MCF 10A (cell line): Measurements from ENCODE around the gene TRIM44. TPM values are rescaled to one million over a fixed set of nuclear protein-coding genes. Genes with fewer than 3 reads are reported as not detected.
A peak's percentile ranks its signal among the peaks of the same experiment; 100 is the strongest.

ENCODE experiments used
- BruUV-seq: library from RNA; stranded (reverse); fragments of 400-500 nt; replicated peaks from 2 replicates; lab custom pipeline; 2021; lab: Mats Ljungman, UMichigan
- CTCF ChIA-PET: fragments of 300-600 bp; sonication (Branson Sonifier 250); formaldehyde crosslinking; extraction: SDS; loops from one replicate; lab custom pipeline; 2021; ENCODE audit warnings: antibody characterized with exemption, inconsistent platforms; lab: Yijun Ruan, JAX
- POLR2A ChIA-PET: fragments of 300-600, 350-650 bp; sonication (Branson Sonifier 250); formaldehyde crosslinking; extraction: SDS; loops from one replicate; lab custom pipeline; 2020; ENCODE audit warnings: antibody characterized with exemption, inconsistent platforms; lab: Yijun Ruan, JAX
- DNase-seq: peaks from one replicate; pipeline ENCODE4 v3.0.0-alpha.2; 2018; ENCODE audit not compliant: unreplicated experiment
- H3K27ac Mint-ChIP-seq: one replicate; pipeline ENCODE4 v1.8.0; 2022; ENCODE audit warnings: mild to moderate bottlenecking, low read depth, mixed read lengths; ENCODE audit not compliant: unreplicated experiment
- H3K27me3 Mint-ChIP-seq: one replicate; pipeline ENCODE4 v1.8.0; 2022; ENCODE audit warnings: mixed read lengths; ENCODE audit not compliant: insufficient read depth, unreplicated experiment
- H3K36me3 Mint-ChIP-seq: one replicate; pipeline ENCODE4 v1.8.0; 2022; ENCODE audit warnings: mild to moderate bottlenecking, moderate library complexity, mixed read lengths; ENCODE audit not compliant: insufficient read depth, unreplicated experiment
- H3K4me1 Mint-ChIP-seq: one replicate; pipeline ENCODE4 v1.8.0; 2022; ENCODE audit warnings: mixed read lengths; ENCODE audit not compliant: insufficient read depth, unreplicated experiment
- H3K4me3 Mint-ChIP-seq: one replicate; pipeline ENCODE4 v1.8.0; 2022; ENCODE audit warnings: mild to moderate bottlenecking, moderate library complexity, mixed read lengths; ENCODE audit not compliant: unreplicated experiment
- H3K9me3 Mint-ChIP-seq: one replicate; pipeline ENCODE4 v1.8.0; 2022; ENCODE audit warnings: mixed read lengths; ENCODE audit not compliant: unreplicated experiment
- intact Hi-C: fragments of 100-400 bp; cut with micrococcal nuclease; formaldehyde crosslinking; loops from 2 replicates; pipeline ENCODE4 v1.14.1; 2022
- total RNA-seq: library from RNA; stranded (reverse); gene quantifications from 2 replicates; pipeline ENCODE4 v1.2.3, GENCODE V29; 2022
- TF ChIP-seq, protein P1 (sequence below): fragments of 200-600 bp; IDR thresholded peaks from one replicate; pipeline ENCODE4 v1.8.0; 2022; ENCODE audit warnings: antibody characterized with exemption, mild to moderate bottlenecking; ENCODE audit not compliant: unreplicated experiment

The TRIM44 gene
- total RNA-seq, 1 experiment from 2014 or later, result 103 TPM

DNA sequence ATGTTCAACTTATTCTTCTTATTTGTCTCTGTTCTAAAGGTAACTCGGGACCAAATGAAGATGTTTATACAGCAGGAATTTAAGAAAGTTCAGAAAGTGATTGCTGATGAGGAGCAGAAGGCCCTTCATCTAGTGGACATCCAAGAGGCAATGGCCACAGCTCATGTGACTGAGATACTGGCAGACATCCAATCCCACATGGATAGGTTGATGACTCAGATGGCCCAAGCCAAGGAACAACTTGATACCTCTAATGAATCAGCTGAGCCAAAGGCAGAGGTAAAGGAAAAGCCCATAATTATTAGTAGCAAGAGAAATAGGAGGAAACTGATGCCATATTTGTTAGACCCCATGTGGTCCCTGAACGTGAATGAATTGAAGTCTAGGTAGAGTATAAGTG, 63.3 kb downstream of the TRIM44 start:
- Mint-ChIP-seq H3K27me3 (no peaks in the 10 kb centered on the region), H3K9me3 (peaks cover 15% of the 10 kb centered on the region), H3K4me1 (peaks cover 8% of the 10 kb centered on the region), H3K36me3 (peaks cover 43% of the 10 kb centered on the region), H3K4me3 (no peak overlapping the region), H3K27ac (no peak overlapping the region)
- TF ChIP-seq, protein P1, sequence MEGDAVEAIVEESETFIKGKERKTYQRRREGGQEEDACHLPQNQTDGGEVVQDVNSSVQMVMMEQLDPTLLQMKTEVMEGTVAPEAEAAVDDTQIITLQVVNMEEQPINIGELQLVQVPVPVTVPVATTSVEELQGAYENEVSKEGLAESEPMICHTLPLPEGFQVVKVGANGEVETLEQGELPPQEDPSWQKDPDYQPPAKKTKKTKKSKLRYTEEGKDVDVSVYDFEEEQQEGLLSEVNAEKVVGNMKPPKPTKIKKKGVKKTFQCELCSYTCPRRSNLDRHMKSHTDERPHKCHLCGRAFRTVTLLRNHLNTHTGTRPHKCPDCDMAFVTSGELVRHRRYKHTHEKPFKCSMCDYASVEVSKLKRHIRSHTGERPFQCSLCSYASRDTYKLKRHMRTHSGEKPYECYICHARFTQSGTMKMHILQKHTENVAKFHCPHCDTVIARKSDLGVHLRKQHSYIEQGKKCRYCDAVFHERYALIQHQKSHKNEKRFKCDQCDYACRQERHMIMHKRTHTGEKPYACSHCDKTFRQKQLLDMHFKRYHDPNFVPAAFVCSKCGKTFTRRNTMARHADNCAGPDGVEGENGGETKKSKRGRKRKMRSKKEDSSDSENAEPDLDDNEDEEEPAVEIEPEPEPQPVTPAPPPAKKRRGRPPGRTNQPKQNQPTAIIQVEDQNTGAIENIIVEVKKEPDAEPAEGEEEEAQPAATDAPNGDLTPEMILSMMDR, result no peak
- CTCF ChIA-PET, result no interaction called here
- intact Hi-C loops, result no loop called here
- POLR2A ChIA-PET, result no interaction called here
- DNase-seq, result peak; percentile 81
- BruUV-seq, result no TSS peak

DNA sequence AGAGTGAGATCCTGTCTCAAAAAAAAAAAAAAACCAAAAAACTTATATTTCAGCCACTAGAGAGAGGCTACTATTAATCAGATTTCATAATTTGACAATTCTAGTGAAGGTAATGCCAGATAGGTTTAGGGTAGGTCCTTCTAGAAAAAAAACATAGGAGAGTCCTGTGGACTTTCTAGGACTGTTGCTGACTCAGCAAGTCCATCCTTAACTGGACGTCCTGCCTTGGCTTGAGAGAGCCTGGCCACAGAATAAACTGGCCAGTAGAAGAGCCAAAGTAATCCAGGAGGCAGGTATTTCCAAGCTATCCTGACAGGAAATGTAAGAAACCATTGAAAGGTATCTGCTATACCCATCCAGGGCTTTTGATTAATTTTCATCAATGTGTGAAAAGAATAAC, 64.6 kb downstream of the TRIM44 start:
- TF ChIP-seq, protein P1, result no peak
- no peak for DNase-seq
- peaks cover 47% of the 10 kb centered on the region for H3K36me3 Mint-ChIP-seq
- no TSS peak for BruUV-seq
- no peak overlapping the region for H3K4me3 Mint-ChIP-seq
- intact Hi-C loops, result no loop called here
- CTCF ChIA-PET, result interaction anchor here (0.6 to 0.9 kb wide), 3 partner anchors 18 to 241 kb away, joined by 3 to 7 read pairs (median 3); no protein-coding TSS in a partner anchor
- H3K27ac Mint-ChIP-seq, result no peak overlapping the region
- peaks cover 15% of the 10 kb centered on the region for H3K9me3 Mint-ChIP-seq
- POLR2A ChIA-PET, result interaction anchor here (0.6 to 0.7 kb wide), 2 partner anchors 166 to 458 kb away, joined by 3 to 5 read pairs; no protein-coding TSS in a partner anchor
- peaks cover 8% of the 10 kb centered on the region for H3K4me1 Mint-ChIP-seq
- H3K27me3 Mint-ChIP-seq, result no peaks in the 10 kb centered on the region

DNA sequence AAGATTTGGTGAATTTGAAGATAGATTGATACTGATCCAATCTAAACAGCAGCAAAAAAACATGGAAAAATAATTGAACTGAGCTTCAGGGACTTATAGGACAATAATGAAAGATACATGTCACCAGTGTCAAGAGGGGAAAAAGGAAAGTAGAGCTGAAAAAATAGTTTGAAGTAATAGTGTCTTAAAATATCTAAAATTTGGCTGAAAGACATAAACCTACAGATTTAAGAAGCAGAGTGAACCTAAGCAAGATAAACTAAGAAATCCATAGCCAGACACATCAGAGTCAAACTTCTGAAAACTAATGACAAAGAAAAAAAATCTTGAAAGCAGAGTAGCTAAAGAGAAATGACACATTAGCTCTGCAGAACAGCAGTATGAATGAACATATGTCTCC, 67.7 kb downstream of the TRIM44 start:
- no peak for DNase-seq
- Mint-ChIP-seq H3K4me3 (no peak overlapping the region), H3K9me3 (peaks cover 23% of the 10 kb centered on the region), H3K27me3 (no peaks in the 10 kb centered on the region), H3K27ac (no peak overlapping the region), H3K4me1 (peaks cover 8% of the 10 kb centered on the region), H3K36me3 (peaks cover 56% of the 10 kb centered on the region)
- TF ChIP-seq, protein P1, result no peak
- no TSS peak for BruUV-seq
- ChIA-PET POLR2A (no interaction called here), CTCF (interaction anchor here (0.6 to 0.7 kb wide), 3 partner anchors 429 to 677 kb away, joined by 3 to 4 read pairs (median 3); no protein-coding TSS in a partner anchor)
- intact Hi-C loops, result no loop called here

DNA sequence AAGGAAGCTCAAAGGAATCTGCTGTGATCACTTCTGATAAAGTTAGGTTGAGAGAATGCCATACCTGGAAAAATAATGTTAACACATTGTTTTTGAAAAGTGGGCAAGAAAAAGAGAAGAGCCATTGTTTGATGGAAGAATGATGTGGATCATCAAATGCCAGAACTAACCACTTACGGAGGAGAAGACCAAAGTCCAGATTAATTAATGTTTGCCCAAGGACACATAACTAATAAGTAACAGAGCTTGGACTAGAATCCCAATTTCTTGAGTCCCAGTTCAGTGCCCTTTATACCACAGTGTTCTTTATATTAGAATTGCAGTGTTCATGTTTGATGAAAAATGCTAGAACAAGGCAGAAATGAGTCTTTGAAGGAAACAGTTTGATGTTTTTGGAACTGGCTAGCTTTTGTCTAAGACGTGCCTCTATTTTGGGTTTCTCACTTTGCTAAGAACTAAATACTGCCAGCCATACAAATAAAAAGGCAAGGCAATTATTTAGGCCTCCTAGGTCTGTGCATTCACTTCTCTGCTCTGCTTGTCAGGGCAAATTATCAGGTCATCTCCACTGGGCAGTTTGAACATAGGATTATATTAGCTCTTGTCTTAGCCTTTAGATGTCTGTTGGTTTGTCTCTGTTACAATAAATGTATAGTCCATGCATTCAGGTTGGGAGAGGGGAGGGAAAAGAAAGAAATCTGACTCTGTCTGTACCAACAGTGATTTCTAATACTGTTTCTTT, 72.3 kb downstream of the TRIM44 start:
- intact Hi-C loops, result no loop called here

More for the DNA sequence above, 72.3 kb downstream of the TRIM44 start:
- H3K9me3 Mint-ChIP-seq, result peaks cover 14% of the 10 kb centered on the region
- ChIA-PET CTCF (interaction anchor here (0.9 to 1.2 kb wide), 2 partner anchors 44 to 87 kb away, joined by 3 read pairs; no protein-coding TSS in a partner anchor), POLR2A (interaction anchor here (1.2 kb wide), 1 partner anchor 167 kb away, joined by 3 read pairs; no protein-coding TSS in a partner anchor)
- TF ChIP-seq, protein P1, result no peak
- DNase-seq, result no peak
- BruUV-seq, result no TSS peak
- H3K27me3 Mint-ChIP-seq, result no peaks in the 10 kb centered on the region
- H3K36me3 Mint-ChIP-seq, result peaks cover 55% of the 10 kb centered on the region
- H3K27ac Mint-ChIP-seq, result no peak overlapping the region
- H3K4me1 Mint-ChIP-seq, result no peaks in the 10 kb centered on the region
- H3K4me3 Mint-ChIP-seq, result no peak overlapping the region
